Left renal pelvis (tissue), 4 donors: Measurements from ENCODE around the gene CGB7. TPM values are rescaled to one million over a fixed set of nuclear protein-coding genes. Genes with fewer than 3 reads are reported as not detected.
"Not testable (repeated sequence)": the region's sequence is repeated elsewhere in the genome, so short reads cannot be mapped to it uniquely, and the experiment has no call there.

Experiments used
- DNase-seq, 4 donors: peaks; one replicate each; pipeline ENCODE4 v3.0.0-alpha.2; 2013; ENCODE audit warnings: low read depth in 4 of 4, low spot score in 3 of 4
- polyA plus RNA-seq, 4 donors: library from polyadenylated mRNA; unstranded; fragments of 120-200 nt; gene quantifications; one replicate each; pipeline ENCODE4 v1.2.1, GENCODE V29; 2013; ENCODE audit not compliant: insufficient read length in 4 of 4

CGB7 gene
- polyA plus RNA-seq, 4 donors = 0.69 to 1.7 (median 1.2) TPM

GRCh38 chr19:49043548-49043947 is 14.0 kb downstream of the CGB7 start, which contains the start of gene CGB5:
Gene CGB5, plus strand, starts transcription at chr19:49043848. Its CDS starts 362 bp downstream, at chr19:49044210.
- DNase-seq = not testable (repeated sequence)

- DNase-seq = not testable (repeated sequence)
These were observed 14.9 kb downstream of the CGB7 start for GRCh38 chr19:49042666-49043065.

- no peak for DNase-seq
These were observed 15.4 kb downstream of the CGB7 start for GRCh38 chr19:49042177-49042576.

GRCh38 chr19:49039736-49040135 is 17.8 kb downstream of the CGB7 start:
- not testable (repeated sequence) for DNase-seq

GRCh38 chr19:49038557-49039276 is 18.8 kb downstream of the CGB7 start:
- not testable (repeated sequence) for DNase-seq

- not testable (repeated sequence) for DNase-seq
These were observed 19.4 kb downstream of the CGB7 start for GRCh38 chr19:49038111-49038510.

- not testable (repeated sequence) for DNase-seq
These were observed 20.7 kb downstream of the CGB7 start, which contains the start of gene CGB1 for GRCh38 chr19:49036815-49037214. Gene CGB1, minus strand, starts transcription at chr19:49036895. Its CDS starts 184 bp downstream, at chr19:49036711.

GRCh38 chr19:49031642-49032301 is 25.8 kb downstream of the CGB7 start, which contains the start of gene CGB2:
Gene CGB2, plus strand, starts transcription at chr19:49031890. Its CDS starts 206 bp downstream, at chr19:49032096.
- not testable (repeated sequence) for DNase-seq

GRCh38 chr19:49030323-49030722 is 27.2 kb downstream of the CGB7 start:
- not testable (repeated sequence) for DNase-seq

- DNase-seq = not testable (repeated sequence)
These were observed 27.8 kb downstream of the CGB7 start for GRCh38 chr19:49029749-49030148.

GRCh38 chr19:49028686-49029085 is 28.9 kb downstream of the CGB7 start:
- not testable (repeated sequence) for DNase-seq

GRCh38 chr19:49025599-49025998 is 31.9 kb downstream of the CGB7 start:
- DNase-seq = not testable (repeated sequence)

GRCh38 chr19:49025088-49025487 is 32.5 kb downstream of the CGB7 start:
- not testable (repeated sequence) for DNase-seq

- DNase-seq = not testable (repeated sequence)
These were observed 33.3 kb downstream of the CGB7 start, which contains the start of gene CGB3 for GRCh38 chr19:49024233-49024632. Gene CGB3, minus strand, starts transcription at chr19:49024333. Its CDS starts 362 bp downstream, at chr19:49023971.

GRCh38 chr19:49022116-49022515 is 35.4 kb downstream of the CGB7 start:
- no peak for DNase-seq

GRCh38 chr19:49020931-49021895 is 36.3 kb downstream of the CGB7 start:
- no peak for DNase-seq

- DNase-seq = no peak
These were observed 37.2 kb downstream of the CGB7 start for GRCh38 chr19:49020342-49020741.

GRCh38 chr19:49019242-49019932 is 38.2 kb downstream of the CGB7 start:
- DNase-seq = no peak

- not testable (repeated sequence) for DNase-seq
These were observed 38.9 kb downstream of the CGB7 start for GRCh38 chr19:49018388-49019241.
